Left kidney (tissue), 2 donors: ENCODE measurements around the gene FLT3LG. TPM values are rescaled to one million over a fixed set of nuclear protein-coding genes. Genes with fewer than 3 reads are reported as not detected.
"Not testable (repeated sequence)": the region's sequence is repeated elsewhere in the genome, so short reads cannot be mapped to it uniquely, and the experiment has no call there.

ENCODE experiments used
- DNase-seq: peaks from one replicate; pipeline ENCODE4 v3.0.0-alpha.2; 2013
- polyA plus RNA-seq: library from polyadenylated mRNA; unstranded; fragments of 120-200 nt; gene quantifications from one replicate; pipeline ENCODE4 v1.2.1, GENCODE V29; 2013; ENCODE audit not compliant: insufficient read length

FLT3LG gene
- polyA plus RNA-seq, 1 donor, result 3.3 TPM

- no peak for DNase-seq
Measured at GRCh38 chr19:49461656-49462055, 12.4 kb upstream of the FLT3LG start.

DNA sequence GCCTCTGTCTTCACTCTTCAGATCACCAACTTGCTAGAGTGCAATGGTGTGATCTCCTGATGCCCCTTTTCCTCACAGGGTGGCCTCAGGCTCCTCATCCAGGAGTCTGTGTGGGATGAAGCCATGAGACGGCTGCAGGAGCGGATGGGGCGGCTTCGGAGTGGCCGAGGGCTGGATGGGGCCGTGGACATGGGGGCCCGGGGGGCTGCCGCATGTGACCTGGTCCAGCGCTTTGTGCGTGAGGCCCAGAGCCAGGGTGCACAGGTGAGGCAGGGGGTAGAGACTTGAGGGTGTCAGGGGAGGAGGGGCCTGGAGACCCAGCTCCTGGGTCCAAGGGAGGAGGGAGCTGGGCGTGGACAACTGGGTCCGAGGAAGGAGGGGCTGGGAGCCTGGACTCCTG lies 11.5 kb upstream of the FLT3LG start:
- no peak for DNase-seq

GRCh38 chr19:49463960-49464740 lies 9.9 kb upstream of the FLT3LG start:
- DNase-seq, result no peak

DNA sequence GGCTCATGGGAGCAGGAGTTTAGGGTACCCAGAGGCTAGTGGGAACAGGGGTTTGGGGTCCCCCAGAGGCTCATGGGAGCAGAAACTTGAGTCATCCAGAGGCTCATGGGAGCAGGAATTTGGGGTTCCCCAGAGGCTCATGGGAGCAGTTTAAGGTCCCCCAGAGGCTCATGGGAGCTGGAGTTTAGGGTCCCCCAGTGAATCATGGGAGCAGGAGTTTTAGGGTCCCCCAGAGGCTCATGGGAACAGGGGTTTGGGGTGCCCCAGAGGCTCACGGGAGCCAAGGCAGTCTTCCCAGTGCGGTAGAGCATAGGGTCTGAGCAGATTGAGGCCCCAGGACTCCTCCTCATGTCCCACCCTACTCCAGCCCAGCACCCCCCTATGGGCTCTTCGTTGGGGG lies 8.6 kb upstream of the FLT3LG start:
- no peak for DNase-seq

GRCh38 chr19:49468199-49468598 lies 5.8 kb upstream of the FLT3LG start:
- no peak for DNase-seq

GRCh38 chr19:49468746-49469447 lies 5.1 kb upstream of the FLT3LG start:
- DNase-seq, result peak; percentile 53

DNA sequence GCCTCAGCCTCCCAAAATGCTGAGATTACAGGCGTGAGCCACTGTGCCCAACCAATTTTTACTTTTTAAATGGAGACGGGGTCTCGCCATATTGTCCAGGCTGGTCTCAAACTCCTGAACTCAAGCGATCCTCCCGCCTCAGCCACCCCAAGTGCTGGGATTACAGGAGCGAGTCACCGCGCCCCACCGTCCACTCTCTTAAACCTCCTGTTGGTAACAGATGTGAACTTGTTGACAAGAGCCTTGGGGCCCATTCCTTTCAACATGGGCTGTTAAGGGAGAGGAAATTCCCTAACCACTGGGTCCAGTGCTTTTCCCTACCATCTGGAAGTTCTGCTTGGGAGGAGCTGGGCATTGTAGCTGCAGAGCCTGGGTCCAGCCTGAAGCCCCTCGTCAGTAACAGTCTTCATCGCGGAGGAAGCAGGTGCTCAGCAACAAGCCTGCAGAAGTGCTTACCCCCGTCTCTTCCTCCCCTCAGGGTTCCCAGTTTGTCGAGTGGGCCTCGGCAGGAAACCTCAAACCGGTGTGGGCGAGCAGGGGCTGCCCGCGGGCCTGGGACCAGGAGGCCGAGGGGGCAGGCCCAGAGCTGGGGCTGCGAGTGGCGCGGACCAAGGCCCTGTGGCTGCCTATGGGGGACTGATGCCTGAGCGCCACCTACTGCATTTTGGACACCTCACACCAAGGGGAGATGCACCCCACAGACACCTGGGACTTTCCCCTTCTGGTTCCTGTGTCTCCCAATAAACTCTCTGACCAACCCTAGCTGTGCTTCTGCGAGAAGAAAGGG lies 4.0 kb upstream of the FLT3LG start:
- no peak for DNase-seq

DNA sequence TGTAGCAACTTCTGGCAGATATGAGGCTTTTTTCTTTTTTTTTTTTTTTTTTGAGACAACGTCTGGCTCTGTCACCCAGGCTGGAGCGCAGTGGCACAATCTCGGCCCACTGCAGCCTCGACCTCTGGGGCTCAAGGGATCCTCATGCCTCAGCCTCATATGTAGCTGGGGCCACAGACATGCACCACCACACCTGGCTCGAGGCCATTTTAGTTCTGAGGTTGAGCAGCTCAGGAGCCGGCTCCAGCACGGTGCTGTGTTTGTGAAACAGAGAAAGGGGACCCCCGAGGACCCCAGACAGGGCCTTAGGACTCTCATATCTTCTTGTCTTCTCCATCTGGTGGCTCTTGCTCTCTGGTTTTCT lies 3.4 kb upstream of the FLT3LG start:
- no peak for DNase-seq

DNA sequence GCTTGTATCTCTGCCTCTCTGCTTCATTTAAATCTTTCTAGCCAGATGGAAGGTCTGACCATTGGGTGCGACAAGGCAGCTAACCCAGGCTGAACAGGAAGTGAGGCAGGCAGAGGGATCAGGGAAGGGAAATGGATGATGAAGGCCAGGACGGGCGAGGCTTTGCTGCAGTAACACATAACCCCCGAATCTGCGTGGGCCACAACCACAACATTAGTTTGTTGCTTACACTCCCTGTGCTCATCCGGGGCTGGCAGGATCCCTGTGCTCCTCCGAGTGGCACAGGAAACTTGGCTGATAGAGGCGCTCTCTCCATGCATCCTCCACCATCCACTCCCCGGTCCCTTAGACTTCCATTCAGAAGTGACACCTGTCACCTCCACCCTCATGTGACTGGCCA lies 1.1 kb upstream of the FLT3LG start:
- DNase-seq, result no peak

DNA sequence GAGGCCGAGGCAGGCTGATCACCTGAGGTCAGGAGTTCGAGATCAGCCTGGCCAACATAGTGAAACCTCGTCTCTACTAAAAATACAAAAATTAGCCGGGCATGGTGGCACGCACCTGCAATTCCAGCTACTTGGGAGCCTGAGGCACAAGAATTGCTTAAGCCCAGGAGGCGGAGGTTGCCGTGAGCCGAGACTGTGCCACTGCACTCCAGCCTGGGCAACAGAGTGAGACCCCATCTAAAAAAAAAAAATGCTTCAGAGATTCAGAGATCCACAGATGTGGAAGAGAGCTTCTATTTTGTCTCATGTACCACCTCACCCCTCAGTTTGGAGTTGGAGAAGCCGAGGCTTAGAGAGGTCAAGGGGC lies 531 bp upstream of the FLT3LG start:
- DNase-seq, result not testable (repeated sequence)

DNA sequence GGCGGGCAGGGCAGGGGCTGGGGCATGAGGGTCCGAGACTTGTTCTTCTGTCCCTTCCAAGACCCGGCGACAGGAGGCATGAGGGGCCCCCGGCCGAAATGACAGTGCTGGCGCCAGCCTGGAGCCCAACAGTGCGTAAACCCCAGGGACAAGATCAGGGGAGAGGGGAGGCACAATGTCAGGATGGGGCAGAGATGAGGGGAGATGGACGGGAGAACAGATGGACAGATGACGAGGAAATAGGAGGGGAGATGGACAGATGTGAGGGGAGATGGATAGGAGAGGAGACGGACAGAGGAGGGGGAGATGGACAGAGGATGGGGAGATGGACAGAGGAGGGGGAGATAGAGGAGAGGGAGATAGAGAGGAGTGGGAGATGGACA lies 518 bp downstream of the FLT3LG start:
- DNase-seq, result no peak

DNA sequence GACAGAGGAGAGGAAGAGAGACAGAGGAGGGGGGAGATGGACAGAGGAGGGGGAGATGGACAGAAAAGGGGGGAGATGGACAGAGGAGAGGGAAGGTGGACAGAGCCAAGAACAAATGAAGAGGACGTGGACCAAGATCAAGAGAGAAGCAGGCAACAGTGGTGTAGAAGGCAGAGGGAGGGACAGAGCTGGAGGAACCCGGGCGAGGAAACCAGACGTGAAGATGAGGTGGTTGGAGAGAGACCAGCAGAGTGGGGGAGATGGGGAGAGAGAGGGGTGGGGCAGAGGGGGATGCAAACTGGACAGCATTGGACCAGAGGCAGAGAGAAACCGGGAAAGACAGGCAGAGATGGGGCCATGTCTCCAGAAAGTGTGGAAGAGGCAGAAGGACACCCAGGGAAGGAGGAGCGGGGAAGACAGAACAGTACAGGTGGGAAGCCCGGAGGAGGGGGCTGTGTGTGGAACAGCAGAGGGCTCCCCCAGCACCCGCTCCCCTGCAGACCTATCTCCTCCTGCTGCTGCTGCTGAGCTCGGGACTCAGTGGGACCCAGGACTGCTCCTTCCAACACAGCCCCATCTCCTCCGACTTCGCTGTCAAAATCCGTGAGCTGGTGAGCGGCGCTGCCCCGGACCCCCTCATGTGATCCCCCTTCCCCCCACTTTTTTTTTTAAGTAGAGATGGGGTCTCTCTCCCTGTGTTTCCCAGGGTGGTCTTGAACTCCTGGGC lies 1.3 kb downstream of the FLT3LG start:
- no peak for DNase-seq

DNA sequence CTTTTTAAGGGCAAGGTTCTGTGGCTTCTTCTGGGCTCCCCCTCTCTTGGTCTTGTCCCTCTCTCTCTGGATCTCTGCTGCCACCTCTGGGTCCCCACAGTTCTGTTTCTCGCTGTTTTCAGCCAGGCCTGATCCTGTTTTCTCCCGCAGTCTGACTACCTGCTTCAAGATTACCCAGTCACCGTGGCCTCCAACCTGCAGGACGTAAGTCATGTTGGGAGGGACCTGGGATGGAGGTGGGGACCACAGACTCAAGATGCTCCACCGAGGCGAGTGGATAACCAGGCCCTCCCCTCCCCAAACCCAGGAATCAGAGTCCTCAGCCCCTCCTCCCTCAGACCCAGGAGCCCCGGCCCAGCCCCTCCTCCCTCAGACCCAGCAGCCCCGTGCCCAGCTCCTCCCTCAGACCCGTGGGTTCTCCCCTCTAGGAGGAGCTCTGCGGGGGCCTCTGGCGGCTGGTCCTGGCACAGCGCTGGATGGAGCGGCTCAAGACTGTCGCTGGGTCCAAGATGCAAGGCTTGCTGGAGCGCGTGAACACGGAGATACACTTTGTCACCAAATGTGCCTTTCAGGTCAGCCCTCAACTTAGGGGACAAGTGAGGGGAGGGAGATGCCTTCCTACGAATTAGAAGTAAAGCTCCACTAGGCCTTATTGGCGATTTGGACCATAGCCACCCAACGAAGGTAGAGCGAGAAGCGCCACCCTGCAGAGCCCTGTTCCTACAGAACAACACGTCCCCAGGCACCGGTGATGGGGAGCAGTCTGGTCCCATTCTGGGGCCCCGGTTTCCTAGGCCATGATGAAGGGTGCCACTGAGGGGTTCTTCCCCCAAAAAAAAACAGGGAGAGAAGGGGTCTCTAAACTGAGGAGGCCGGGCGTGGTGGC lies 2.2 kb downstream of the FLT3LG start:
- DNase-seq, result no peak

GRCh38 chr19:49479975-49480628 lies 6.1 kb downstream of the FLT3LG start:
- DNase-seq, result no peak

DNA sequence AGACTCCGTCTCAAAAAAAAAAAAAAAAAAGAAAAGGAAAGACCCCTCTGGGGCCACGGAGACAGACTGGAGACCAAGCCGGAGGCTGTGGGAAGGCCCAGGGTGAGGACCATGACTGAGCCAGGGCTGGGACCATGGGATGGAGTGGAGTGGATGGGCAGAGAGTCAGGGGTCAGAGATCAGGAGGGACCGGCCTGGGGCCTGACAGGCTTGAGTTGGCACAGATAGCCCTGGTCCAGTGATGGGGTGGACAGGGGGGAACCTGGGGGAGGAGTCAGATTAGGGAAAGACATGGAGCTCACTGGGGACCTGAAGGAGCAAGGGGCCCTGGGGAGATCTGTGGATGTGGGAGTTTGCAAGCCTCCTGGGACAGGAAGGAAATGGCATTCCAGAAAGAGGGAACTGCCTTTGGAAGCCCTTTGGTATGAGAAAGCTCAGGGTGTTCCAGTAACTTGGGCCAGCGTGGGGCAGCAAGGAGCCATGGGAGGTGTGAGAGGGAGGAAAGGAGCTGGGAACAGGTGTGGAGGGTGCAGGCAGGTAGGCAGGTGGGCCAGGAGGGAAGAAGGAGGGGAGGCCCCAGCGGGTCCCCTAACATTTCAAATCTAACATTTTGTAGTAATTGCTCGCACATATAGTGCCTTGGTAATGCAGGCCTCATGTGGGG lies 7.1 kb downstream of the FLT3LG start:
- no peak for DNase-seq

GRCh38 chr19:49486232-49486631 lies 12.2 kb downstream of the FLT3LG start:
- DNase-seq, result no peak

GRCh38 chr19:49486710-49487276 lies 12.8 kb downstream of the FLT3LG start:
- no peak for DNase-seq

DNA sequence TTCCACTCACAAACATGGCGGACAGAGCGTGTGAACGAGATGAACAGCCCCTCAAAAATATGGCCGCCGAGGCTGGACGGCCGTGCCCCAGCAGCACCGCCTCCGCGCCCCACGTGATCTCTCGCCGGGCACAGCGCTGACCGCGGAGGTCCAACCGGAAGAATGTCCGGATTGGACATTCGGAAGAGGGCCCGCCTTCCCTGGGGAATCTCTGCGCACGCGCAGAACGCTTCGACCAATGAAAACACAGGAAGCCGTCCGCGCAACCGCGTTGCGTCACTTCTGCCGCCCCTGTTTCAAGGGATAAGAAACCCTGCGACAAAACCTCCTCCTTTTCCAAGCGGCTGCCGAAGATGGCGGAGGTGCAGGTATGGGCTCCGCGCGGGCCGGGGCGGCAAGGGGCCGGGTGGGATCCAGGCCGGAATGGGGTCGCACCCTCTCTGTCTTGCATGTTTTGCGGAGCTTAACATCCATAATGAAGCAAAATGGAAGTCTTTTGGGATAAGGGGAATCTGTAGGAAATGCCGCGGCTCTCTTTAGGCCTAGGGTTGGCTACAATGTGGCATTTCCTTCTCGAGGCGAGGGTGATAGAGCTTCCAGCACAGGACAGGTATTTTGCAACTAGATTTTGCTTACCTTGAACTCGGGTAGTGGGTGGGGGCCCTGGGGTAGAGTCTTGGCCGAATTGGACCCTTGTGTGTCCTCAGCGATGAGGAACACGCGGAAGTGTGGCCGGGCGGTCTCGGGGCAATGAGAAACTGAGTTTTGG lies 13.4 kb downstream of the FLT3LG start, which contains the start of gene RPL13A:
RPL13A (plus strand) TSS at position 332 of the 769 bp plus-strand sequence; CDS start at position 354, 22 bp downstream.
- DNase-seq, result peak; percentile 100
